ENCODE data around the gene MEGF8.

DNA sequence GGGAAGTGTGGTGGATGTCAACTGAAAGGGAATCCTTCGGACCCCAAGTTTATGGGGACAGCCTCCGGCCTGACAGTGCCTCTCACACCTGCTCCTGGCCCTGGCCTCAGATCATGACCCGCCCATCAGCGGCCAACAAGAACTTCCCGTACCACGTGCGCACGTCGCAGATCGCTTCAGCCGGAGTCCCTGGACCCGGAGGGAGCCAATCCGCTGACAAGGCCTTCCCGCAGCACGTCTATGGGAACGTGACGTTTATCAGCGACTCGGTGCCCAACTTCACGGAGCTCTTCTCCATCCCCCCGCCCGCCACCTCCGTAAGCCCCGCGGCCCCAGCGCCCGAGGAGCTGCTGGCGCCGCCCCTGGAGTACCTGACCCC, 2.0 kb upstream of the MEGF8 start:
- TF ChIP-seq, protein P1, sequence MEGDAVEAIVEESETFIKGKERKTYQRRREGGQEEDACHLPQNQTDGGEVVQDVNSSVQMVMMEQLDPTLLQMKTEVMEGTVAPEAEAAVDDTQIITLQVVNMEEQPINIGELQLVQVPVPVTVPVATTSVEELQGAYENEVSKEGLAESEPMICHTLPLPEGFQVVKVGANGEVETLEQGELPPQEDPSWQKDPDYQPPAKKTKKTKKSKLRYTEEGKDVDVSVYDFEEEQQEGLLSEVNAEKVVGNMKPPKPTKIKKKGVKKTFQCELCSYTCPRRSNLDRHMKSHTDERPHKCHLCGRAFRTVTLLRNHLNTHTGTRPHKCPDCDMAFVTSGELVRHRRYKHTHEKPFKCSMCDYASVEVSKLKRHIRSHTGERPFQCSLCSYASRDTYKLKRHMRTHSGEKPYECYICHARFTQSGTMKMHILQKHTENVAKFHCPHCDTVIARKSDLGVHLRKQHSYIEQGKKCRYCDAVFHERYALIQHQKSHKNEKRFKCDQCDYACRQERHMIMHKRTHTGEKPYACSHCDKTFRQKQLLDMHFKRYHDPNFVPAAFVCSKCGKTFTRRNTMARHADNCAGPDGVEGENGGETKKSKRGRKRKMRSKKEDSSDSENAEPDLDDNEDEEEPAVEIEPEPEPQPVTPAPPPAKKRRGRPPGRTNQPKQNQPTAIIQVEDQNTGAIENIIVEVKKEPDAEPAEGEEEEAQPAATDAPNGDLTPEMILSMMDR (IDR thresholded peaks at IDR 0.05) = no peak
- no peak for TF ChIP-seq POLR2A (IDR thresholded peaks at IDR 0.05)
- no peak for TF ChIP-seq POLR2AphosphoS5 (IDR thresholded peaks at IDR 0.05)

Measured in breast epithelium (tissue), 3 donors.